K562 (cell line): ENCODE measurements around the gene FILIP1L. TPM values are rescaled to one million over a fixed set of nuclear protein-coding genes. Genes with fewer than 3 reads are reported as not detected.

Experiments used
- ATAC-seq: fragments of 200-7000 bp; cut with Tn5 transposase; 3 replicates; pipeline ENCODE4 v1.9.1; 2020; ENCODE audit warnings: moderate library complexity
- BruUV-seq: library from RNA; stranded (reverse); fragments of 400-500 nt; replicated peaks from 2 replicates; lab custom pipeline; 2021; lab: Mats Ljungman, UMichigan
- CTCF ChIA-PET: fragments of 300-600 bp; formaldehyde crosslinking; extraction: SDS; loops from one replicate; lab custom pipeline; 2021; ENCODE audit warnings: low intra/inter-chr PET ratio; lab: Yijun Ruan, JAX
- POLR2A ChIA-PET: fragments of 300-600, 350-650 bp; sonication (Branson Sonifier 250); formaldehyde crosslinking; extraction: SDS; loops from one replicate; lab custom pipeline; 2021; ENCODE audit warnings: antibody characterized with exemption, inconsistent platforms; lab: Yijun Ruan, JAX
- DNase-seq, 4 experiments: peaks; one replicate each; pipeline versions ENCODE4 v3.0.0 to v3.0.0-alpha.2; 2011 to 2018; ENCODE audit warnings: low spot score in 3 of 4, mixed read lengths in 3 of 4; ENCODE audit errors: extremely low read depth in 1 of 4
- FAIRE-seq: peaks from 2 replicates; lab custom pipeline; 2011; peaks lifted over from hg19 to GRCh38; lab: Jason Lieb, UNC
- H2AFZ ChIP-seq: 2 replicates; pipeline ENCODE4 v1.6.0; 2011; ENCODE audit warnings: low read depth, low read length, control low read depth, inconsistent platforms
- H3K27ac ChIP-seq: fragments of 200-600 bp; 3 replicates; pipeline ENCODE4 v1.8.0; 2011; ENCODE audit warnings: low read depth, mild to moderate bottlenecking, control low read depth, inconsistent platforms, low read length, moderate library complexity, mixed read lengths; ENCODE audit errors: extremely low read depth
- H3K27me3 ChIP-seq, 2 experiments: fragments of 300-600 bp in 1 of 2; 2 replicates in 1 of 2; 3 replicates in 1 of 2; pipeline versions ENCODE4 v1.6.0 to v1.8.0; 2011; ENCODE audit warnings: inconsistent platforms in 2 of 2, low read length in 2 of 2, mild to moderate bottlenecking in 1 of 2, mixed read lengths in 1 of 2, moderate library complexity in 1 of 2; ENCODE audit not compliant: control insufficient read depth in 2 of 2, insufficient read depth in 2 of 2
- H3K36me3 ChIP-seq: fragments of 300-600 bp; 3 replicates; pipeline ENCODE4 v1.8.0; 2011; ENCODE audit warnings: mild to moderate bottlenecking, low read length, inconsistent platforms; ENCODE audit not compliant: control insufficient read depth, insufficient read depth
- H3K4me1 ChIP-seq, 2 experiments: fragments of 200-600 bp in 1 of 2; replicated peaks in 1 of 2; 2 replicates in 1 of 2; 3 replicates in 1 of 2; pipeline versions ENCODE4 v1.5.1 to v1.8.0; 2011; ENCODE audit warnings: inconsistent platforms in 2 of 2, low read length in 2 of 2, mild to moderate bottlenecking in 1 of 2, mixed read lengths in 1 of 2, moderate library complexity in 1 of 2; ENCODE audit not compliant: control insufficient read depth in 2 of 2, insufficient read depth in 2 of 2
- H3K4me2 ChIP-seq: 2 replicates; pipeline ENCODE4 v1.6.1; 2011; ENCODE audit warnings: low read length, control low read depth, inconsistent platforms, mixed read lengths; ENCODE audit not compliant: insufficient read depth
- H3K4me3 ChIP-seq: fragments of 200-600 bp; sonication (generic), shearing (Covaris generic); 2 replicates; pipeline ENCODE4 v1.5.1; 2016; ENCODE audit warnings: control low read depth, inconsistent platforms
- H3K79me2 ChIP-seq: fragments of 200-600 bp; 3 replicates; pipeline ENCODE4 v1.8.0; 2011; ENCODE audit warnings: low read length, inconsistent platforms; ENCODE audit not compliant: control insufficient read depth, insufficient read depth
- H3K9ac ChIP-seq, 2 experiments: 2 replicates each; pipeline versions ENCODE4 v1.6.0 to v1.6.1; 2011; ENCODE audit warnings: low read depth in 2 of 2, low read length in 2 of 2, control low read depth in 1 of 2, inconsistent platforms in 1 of 2, mild to moderate bottlenecking in 1 of 2, mixed read lengths in 1 of 2; ENCODE audit not compliant: insufficient read depth in 1 of 2
- H3K9me1 ChIP-seq: one replicate; pipeline ENCODE4 v1.6.0; 2011; ENCODE audit warnings: inconsistent platforms, mild to moderate bottlenecking, low read length, moderate library complexity; ENCODE audit not compliant: control insufficient read depth, insufficient read depth
- H3K9me3 ChIP-seq: replicated peaks from 2 replicates; pipeline ENCODE4 v1.5.1; 2011; ENCODE audit warnings: low read depth, low read length, inconsistent platforms; ENCODE audit not compliant: control insufficient read depth, insufficient read depth
- H4K20me1 ChIP-seq: replicated peaks from 2 replicates; pipeline ENCODE4 v1.6.1; 2011; ENCODE audit warnings: low read length, inconsistent platforms, mixed read lengths; ENCODE audit not compliant: control insufficient read depth, insufficient read depth
- CBFA2T2 ChIP-seq: fragments of 450-650 bp; conservative IDR thresholded peaks from 2 replicates; pipeline ENCODE4 v1.6.1; 2017; ENCODE audit warnings: mild to moderate bottlenecking
- IRF2 ChIP-seq: sonication (generic); formaldehyde crosslinking; IDR thresholded peaks from 2 replicates; pipeline ENCODE4 v1.8.1; 2022; ENCODE audit warnings: mild to moderate bottlenecking, missing genetic modification reagents
- POLR2A ChIP-seq: fragments of 450-650 bp; conservative IDR thresholded peaks from 2 replicates; pipeline ENCODE4 v1.6.1; 2016
- POLR2AphosphoS2 ChIP-seq: IDR thresholded peaks from 2 replicates; pipeline ENCODE4 v1.6.1; 2012; ENCODE audit warnings: low read length, improper control_type of control experiment
- RNF2 ChIP-seq: sonication (generic); IDR thresholded peaks from 2 replicates; pipeline ENCODE4 v1.6.1; 2016
- SAFB ChIP-seq: fragments of 200-400 bp; formaldehyde crosslinking; IDR thresholded peaks from 2 replicates; pipeline ENCODE4 v1.6.1; 2017; ENCODE audit warnings: low read depth, low read length, borderline replicate concordance
- SP1 ChIP-seq: sonication (generic); formaldehyde crosslinking; IDR thresholded peaks from 2 replicates; pipeline ENCODE4 v1.8.1; 2022; ENCODE audit warnings: mild to moderate bottlenecking, missing genetic modification reagents
- ZBTB49 ChIP-seq: sonication (generic); formaldehyde crosslinking; IDR thresholded peaks from 2 replicates; pipeline ENCODE4 v1.8.0; 2022; ENCODE audit warnings: missing genetic modification reagents, mild to moderate bottlenecking, borderline replicate concordance
- ZC3H8 ChIP-seq: fragments of 450-650 bp; IDR thresholded peaks from 2 replicates; pipeline ENCODE4 v1.6.1; 2017
- ZNF311 ChIP-seq: fragments of 250-450 bp; sonication (Bioruptor Pico); IDR thresholded peaks from 2 replicates; pipeline ENCODE4 v1.4.0; 2020; ENCODE audit warnings: mild to moderate bottlenecking, moderate library complexity
- WGBS: fragments of 100-300 bp; shearing (Covaris generic); methylation state at CpG from one replicate; pipeline ENCODE4 v1.1.6; 2016; ENCODE audit warnings: low coverage, mixed read lengths; ENCODE audit not compliant: insufficient coverage; ENCODE audit errors: missing lambda C conversion rate; 5-methylcytosine and 5-hydroxymethylcytosine counted together
- in situ Hi-C: fragments of 300-500 bp; cut with MboI; formaldehyde crosslinking; loops from 4 replicates; pipeline ENCODE4 v1.15.0; 2018; ENCODE audit warnings: inconsistent platforms, mixed read lengths
- intact Hi-C: fragments of 100-400 bp; cut with micrococcal nuclease; formaldehyde crosslinking; loops from 2 replicates; pipeline ENCODE4 v1.14.2; 2022
- polyA plus RNA-seq, 8 experiments: library from polyadenylated mRNA; depleted of rRNA in 4 of 8; stranded (reverse) in 5 of 8; unstranded in 3 of 8; fragments of >200 nt; fragmentation: Nextera tagmentation in 2 of 8; fragmentation: Illumina TruSeq in 1 of 8; extraction: Ambion mirVana in 2 of 8; extraction: Trizol in 1 of 8; gene quantifications; 2 replicates each; pipeline versions ENCODE4 v1.2.1 to v1.2.3, GENCODE V29; 2011 to 2014; ENCODE audit warnings: inconsistent platforms in 1 of 8, missing spikeins in 1 of 8
- total RNA-seq, 7 experiments: library from RNA; depleted of rRNA in 6 of 7; stranded (reverse); fragments of >200 nt in 6 of 7; fragmentation: Illumina TruSeq in 2 of 7; extraction: Trizol in 2 of 7; gene quantifications; 2 replicates each; pipeline versions ENCODE4 v1.2.1 to v1.2.3, GENCODE V29; 2011 to 2021; ENCODE audit warnings: low replicate concordance in 1 of 7

The FILIP1L gene
- total and polyA plus RNA-seq, 9 of the 15 experiments (the other 6 are each of a cell fraction or from before 2014, with no cell fraction given), result 0.50 to 2.1 (median 1.1) TPM

DNA sequence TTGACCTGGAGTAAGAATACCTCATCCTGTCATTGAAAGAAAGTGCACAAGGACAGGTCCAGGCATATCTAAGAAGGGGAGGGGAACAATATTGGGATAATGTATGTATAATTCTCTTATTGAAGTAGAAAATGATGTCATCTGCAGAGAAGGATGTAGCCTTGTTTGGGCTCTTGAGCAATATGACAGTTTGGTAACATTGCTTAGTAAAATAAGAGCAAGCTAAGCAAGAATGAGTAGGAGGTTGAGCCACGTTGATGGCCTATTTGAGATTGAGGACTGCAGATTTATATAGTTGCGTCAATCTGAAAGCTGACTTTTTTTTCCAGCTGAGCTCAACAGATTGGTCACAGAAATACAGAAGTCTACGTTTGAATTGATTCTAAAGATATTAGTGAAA lies 145.2 kb downstream of the FILIP1L start:
- no peaks in the 10 kb centered on the region for H3K79me2 ChIP-seq
- H3K9me1 ChIP-seq, result no peaks in the 10 kb centered on the region
- no peaks in the 10 kb centered on the region for H3K9me3 ChIP-seq
- H3K4me3 ChIP-seq, result no peak overlapping the region
- no peaks in the 10 kb centered on the region for H3K27me3 ChIP-seq
- no peaks in the 10 kb centered on the region for H3K4me1 ChIP-seq
- WGBS, result 50% methylated on average over 3 of the region's 3 CpGs
- no peaks in the 10 kb centered on the region for H4K20me1 ChIP-seq
- intact Hi-C loops, result no loop called here
- no peak for DNase-seq
- TF ChIP-seq IRF2 (CRISPR knock-in tag), result no peak
- no peak for TF ChIP-seq ZNF311 (CRISPR knock-in tag)
- TF ChIP-seq SP1 (CRISPR knock-in tag), result no peak
- TF ChIP-seq ZBTB49, result no peak
- TF ChIP-seq POLR2A, result no peak
- TF ChIP-seq ZC3H8, result no peak
- no peak for TF ChIP-seq POLR2AphosphoS2
- TF ChIP-seq RNF2, result no peak
- no peak for TF ChIP-seq SAFB
- no peak for TF ChIP-seq CBFA2T2
- TF ChIP-seq, all 486 proteins: peak for 0
- Histone ChIP-seq H3K4me2 (no peak overlapping the region), H3K9ac (no peak overlapping the region), H3K36me3 (no peaks in the 10 kb centered on the region), H2AFZ (no peak overlapping the region), H3K27ac (no peak overlapping the region)
- BruUV-seq, result no TSS peak
- ChIA-PET CTCF (no interaction called here), POLR2A (interaction anchor here (0.8 kb wide), 1 partner anchor 10 kb away, joined by 3 read pairs; no protein-coding TSS in a partner anchor)
- ATAC-seq, result no peak
- in situ Hi-C loops, result no loop called here
- FAIRE-seq, result no peak
